ACC112 (cell line): ENCODE measurements around the gene OTOS.

Experiments
- H2AFZ ChIP-seq: fragments of 200-600 bp; sonication (generic); one replicate; pipeline ENCODE4 v1.6.0; 2017; ENCODE audit warnings: antibody characterized with exemption, low read length; ENCODE audit not compliant: unreplicated experiment
- H3K27ac ChIP-seq: fragments of 200-600 bp; sonication (generic); 2 replicates; pipeline ENCODE4 v1.5.1; 2014; ENCODE audit warnings: low read depth, mild to moderate bottlenecking, antibody characterized with exemption, low read length, moderate library complexity
- H3K27me3 ChIP-seq: fragments of 200-600 bp; sonication (generic); 2 replicates; pipeline ENCODE4 v1.6.1; 2014; ENCODE audit warnings: mild to moderate bottlenecking, antibody characterized with exemption, low read length, moderate library complexity, mixed read lengths; ENCODE audit not compliant: insufficient read depth
- H3K36me3 ChIP-seq: fragments of 200-600 bp; sonication (generic); 2 replicates; pipeline ENCODE4 v1.6.1; 2016; ENCODE audit warnings: mild to moderate bottlenecking, antibody characterized with exemption, low read length, moderate library complexity, mixed read lengths; ENCODE audit not compliant: insufficient read depth
- H3K4me1 ChIP-seq: fragments of 200-600 bp; sonication (generic); one replicate; pipeline ENCODE4 v1.6.1; 2016; ENCODE audit warnings: low read length, mixed read lengths; ENCODE audit not compliant: insufficient read depth, unreplicated experiment, control insufficient read depth
- H3K4me3 ChIP-seq: fragments of 200-600 bp; sonication (generic); 2 replicates; pipeline ENCODE4 v1.5.1; 2014; ENCODE audit warnings: mild to moderate bottlenecking, low read depth, low read length
- H3K79me2 ChIP-seq: fragments of 200-600 bp; sonication (generic); one replicate; pipeline ENCODE4 v1.6.0; 2016; ENCODE audit warnings: low read length; ENCODE audit not compliant: control insufficient read depth, unreplicated experiment, insufficient read depth

Gene OTOS

DNA sequence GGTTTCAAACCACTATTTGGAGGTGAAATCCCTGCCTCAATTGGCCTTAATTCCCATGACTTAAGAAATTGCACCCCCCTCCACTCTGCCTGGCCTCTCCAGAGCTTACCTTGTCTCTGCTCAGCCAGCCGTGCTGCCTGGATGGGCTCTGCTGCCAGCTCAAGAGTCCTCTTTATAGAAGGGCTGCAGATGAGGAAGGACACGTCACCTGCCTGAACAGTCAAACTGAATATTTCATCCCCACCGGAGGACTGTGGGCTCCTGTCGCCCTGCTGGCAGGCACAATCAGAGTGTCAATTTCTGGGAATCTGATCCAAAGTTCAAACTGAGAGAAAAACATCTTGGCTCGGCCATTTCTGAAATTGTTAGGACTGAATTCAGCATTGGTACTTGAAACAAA lies at the start of gene OTOS:
Gene OTOS (minus strand): TSS at position 148 of the 400 bp plus-strand sequence. CDS start 332 bp downstream, outside the sequence.
- Histone ChIP-seq H3K4me1 (peaks cover 7% of the 10 kb centered on the region), H3K36me3 (no peaks in the 10 kb centered on the region), H3K27ac (no peak within 1 kb of the TSS), H3K27me3 (peaks cover 7% of the 10 kb centered on the region; the same call in 1 of the 2 replicates), H3K4me3 (no peak within 1 kb of the TSS), H2AFZ (no peak within 1 kb of the TSS), H3K79me2 (peaks cover 4% of the 10 kb centered on the region)

DNA sequence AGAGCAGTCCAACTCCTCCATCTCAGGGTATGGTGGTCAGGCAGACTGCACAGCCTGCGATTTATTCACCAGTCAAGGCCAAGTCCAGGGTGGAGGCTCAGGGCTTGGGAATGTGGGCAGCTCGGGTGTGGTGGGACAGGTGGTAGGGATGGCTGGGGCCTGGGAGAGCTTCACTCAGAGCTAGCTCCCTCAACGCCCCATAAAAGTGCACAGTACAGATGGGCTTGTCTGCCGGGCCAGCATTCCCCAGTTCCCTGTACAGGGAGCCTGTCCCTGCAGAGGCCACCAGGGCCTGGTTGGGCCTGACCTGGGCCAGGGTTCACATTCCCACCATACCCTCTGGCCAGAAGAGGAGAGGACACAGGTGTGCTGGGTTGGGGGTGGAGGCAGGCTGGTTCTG lies 49.2 kb upstream of the OTOS start:
- Histone ChIP-seq H3K79me2 (no peaks in the 10 kb centered on the region), H3K4me3 (no peak overlapping the region), H3K36me3 (no peaks in the 10 kb centered on the region), H2AFZ (no peak overlapping the region), H3K27me3 (peaks cover 89% of the 10 kb centered on the region), H3K4me1 (no peaks in the 10 kb centered on the region), H3K27ac (no peak overlapping the region)

DNA sequence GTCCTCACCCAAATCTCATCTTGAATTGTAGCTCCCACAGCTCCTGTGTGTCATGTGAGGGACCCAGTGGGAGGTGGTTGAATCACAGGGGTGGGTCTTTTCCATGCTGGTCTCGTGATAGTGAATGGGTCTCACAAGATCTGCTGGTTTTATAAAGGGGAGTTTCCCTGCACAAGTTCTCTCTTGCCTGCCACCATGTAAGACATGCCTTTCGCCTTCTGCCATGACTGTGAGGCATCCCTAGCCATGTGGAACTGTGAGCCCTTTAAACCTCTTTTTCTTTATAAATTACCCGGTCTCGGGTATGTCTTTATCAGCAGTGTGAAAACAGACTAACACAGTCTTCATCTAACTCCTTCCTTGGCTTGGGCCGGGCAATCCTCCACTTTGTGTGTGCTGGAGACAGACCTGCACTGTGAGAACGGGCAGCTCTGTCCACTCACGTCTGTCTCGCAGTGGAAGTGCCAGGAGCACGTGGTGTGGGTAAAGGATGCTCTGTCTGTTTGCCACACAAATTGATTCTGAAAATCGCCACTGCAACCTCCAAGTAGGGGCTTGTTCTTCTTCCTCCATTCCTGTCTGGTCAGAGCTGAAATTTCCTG lies 47.6 kb upstream of the OTOS start:
- no peak overlapping the region for H3K4me3 ChIP-seq
- no peaks in the 10 kb centered on the region for H3K79me2 ChIP-seq
- no peak overlapping the region for H2AFZ ChIP-seq
- no peak overlapping the region for H3K27ac ChIP-seq
- no peaks in the 10 kb centered on the region for H3K36me3 ChIP-seq
- peaks cover 90% of the 10 kb centered on the region for H3K27me3 ChIP-seq
- H3K4me1 ChIP-seq = no peaks in the 10 kb centered on the region

DNA sequence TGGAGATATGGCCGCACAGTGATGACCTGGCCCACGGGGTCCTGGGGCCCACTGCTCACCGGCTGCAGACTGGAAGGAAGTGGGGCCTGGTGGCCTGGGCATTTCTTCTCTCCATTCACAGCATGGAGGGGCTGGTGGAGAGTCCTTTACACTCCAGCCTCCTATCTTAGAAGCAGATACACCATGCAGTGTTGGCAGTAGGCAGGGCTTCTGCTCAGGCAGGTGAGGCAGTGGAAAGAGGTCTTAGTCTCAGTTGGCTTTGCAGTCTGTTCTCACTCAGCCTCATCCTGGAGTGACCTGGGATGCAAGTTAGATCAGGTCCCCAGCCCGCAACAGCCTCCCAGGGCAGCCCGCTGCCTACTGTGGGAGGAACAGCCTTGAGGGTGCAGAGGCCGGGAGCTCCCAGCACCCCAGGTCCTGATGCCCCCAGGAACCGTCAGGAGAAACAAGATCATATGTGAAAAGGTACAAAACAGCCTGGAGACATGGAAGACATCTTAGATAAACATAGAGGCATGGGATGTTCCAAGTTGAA lies 45.8 kb upstream of the OTOS start:
- H3K27me3 ChIP-seq = peaks cover 93% of the 10 kb centered on the region
- H3K36me3 ChIP-seq = no peaks in the 10 kb centered on the region
- H3K4me1 ChIP-seq = no peaks in the 10 kb centered on the region
- no peak overlapping the region for H3K4me3 ChIP-seq
- no peak overlapping the region for H3K27ac ChIP-seq
- H3K79me2 ChIP-seq = no peaks in the 10 kb centered on the region
- H2AFZ ChIP-seq = no peak overlapping the region

DNA sequence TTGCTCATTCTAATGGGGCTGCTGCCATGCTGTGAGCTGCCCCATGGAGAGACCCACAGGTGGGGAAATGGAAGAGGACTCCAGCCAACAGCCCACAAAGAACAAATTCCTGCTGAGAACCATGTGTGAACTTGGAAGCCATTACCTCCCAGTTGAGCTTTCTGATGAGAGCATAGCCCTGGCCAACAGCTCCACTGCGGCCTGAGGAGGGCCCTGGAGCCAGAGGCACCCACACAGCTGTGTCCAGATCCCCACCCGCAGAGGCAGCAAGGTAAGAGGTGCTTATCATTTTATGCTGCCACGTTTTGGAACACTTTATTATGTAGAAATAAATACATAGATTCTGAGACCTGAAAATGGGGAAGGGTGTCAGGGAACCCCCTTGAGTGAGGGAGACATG lies 44.2 kb upstream of the OTOS start:
- Histone ChIP-seq H2AFZ (no peak overlapping the region), H3K27ac (no peak overlapping the region), H3K27me3 (peaks cover 94% of the 10 kb centered on the region), H3K4me1 (no peaks in the 10 kb centered on the region), H3K36me3 (no peaks in the 10 kb centered on the region), H3K79me2 (no peaks in the 10 kb centered on the region), H3K4me3 (no peak overlapping the region)

DNA sequence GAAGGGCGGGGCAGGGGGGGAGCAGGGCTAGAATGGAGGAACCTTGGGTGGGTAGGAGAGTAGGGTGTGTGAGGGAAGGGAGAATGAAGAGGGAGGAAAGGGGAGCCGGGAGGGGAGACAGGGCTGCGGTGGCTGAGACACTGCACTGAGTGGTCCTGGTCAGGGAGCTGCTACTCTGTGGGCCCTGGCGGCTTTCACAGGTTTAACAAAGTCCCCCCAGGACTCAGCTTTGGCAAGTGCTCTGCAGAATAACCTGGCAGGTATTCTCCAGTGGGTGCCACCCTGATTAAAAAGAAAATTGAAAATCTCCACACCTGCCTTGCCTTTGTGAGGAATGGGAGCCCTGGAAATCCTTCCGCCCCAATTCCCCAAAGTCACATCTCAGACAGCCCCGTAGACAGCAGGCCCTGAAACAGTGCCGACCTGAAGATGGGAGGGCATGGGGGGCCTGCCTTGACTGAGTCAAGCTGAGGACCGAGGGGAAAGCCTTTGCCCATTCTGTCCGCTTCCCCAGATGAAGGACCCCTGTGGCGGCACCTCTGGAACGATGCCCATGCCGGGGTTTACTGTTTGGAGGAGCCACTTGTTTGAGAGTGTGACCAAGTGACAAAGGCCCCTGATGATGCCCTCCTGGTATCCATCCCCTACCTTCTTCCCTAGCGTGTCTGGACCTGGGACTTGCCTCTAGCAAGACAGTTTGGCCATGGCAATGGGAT lies 43.6 kb upstream of the OTOS start:
- Histone ChIP-seq H3K4me1 (no peaks in the 10 kb centered on the region), H3K36me3 (no peaks in the 10 kb centered on the region), H3K79me2 (no peaks in the 10 kb centered on the region), H3K4me3 (no peak overlapping the region), H3K27ac (no peak overlapping the region), H2AFZ (no peak overlapping the region), H3K27me3 (peaks cover 94% of the 10 kb centered on the region)

DNA sequence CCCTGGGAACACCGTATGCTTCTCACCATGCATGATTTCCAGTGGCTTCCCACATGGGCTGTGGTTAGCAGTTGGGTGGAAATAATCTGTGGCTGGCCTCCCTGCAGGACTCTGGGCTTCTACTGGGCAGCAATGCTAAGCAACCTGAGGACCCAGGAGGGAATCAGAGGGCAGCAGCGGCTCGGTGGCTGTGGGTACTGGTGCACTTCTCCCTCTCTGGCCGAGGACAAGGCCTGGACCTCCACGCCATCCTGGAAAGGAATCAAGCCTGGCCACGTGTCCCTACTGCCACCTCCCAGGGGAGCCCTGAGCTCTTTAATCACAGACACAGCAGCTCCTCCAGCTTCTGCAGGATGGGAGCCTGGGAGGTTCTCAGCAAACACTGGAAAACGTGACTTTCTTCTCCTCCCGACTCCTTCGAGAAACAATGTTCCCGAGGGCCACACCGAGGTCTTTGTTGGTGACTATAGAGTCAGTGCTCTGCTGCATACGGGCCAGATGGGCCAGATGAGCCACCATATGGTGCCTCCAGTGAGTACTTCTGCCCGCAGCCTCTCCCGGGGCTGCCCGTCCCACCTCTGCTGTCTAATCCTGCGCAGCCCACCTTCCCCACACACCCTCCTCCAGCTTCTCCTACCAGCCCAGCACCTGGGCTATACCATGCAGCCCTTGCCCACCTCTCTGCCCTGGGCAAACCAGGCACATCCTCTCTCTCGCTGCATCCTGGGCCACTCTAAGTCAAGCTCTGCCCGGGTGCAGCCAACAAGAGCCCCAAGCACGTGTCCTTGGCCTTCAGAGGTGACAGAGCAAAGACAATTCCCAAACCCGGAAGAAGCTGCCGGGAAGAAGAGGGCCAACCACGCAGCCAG lies 42.8 kb upstream of the OTOS start:
- Histone ChIP-seq H3K4me1 (no peaks in the 10 kb centered on the region), H3K27ac (no peak overlapping the region), H3K79me2 (no peaks in the 10 kb centered on the region), H2AFZ (no peak overlapping the region), H3K27me3 (peaks cover 94% of the 10 kb centered on the region), H3K4me3 (no peak overlapping the region), H3K36me3 (no peaks in the 10 kb centered on the region)

DNA sequence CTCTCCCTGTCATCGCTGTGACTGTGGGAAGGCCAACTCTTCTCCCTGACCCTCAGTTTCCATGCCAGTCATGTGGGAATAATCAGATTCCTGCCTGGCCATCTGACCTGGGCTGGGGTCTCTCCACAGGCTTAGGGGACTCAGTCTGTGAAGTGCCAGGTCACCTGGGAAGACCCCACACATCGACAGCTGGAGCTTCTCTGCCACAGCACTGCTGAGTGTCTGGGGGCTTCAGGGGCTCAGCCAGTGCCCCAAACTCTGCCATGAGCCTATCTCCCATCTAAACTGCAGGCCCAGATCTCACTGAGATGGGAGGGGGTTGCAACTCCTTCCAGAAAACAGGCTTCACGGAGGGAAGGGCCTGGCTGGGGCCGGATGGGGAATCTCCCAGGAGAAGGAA lies 42.0 kb upstream of the OTOS start:
- no peak overlapping the region for H3K27ac ChIP-seq
- H3K4me1 ChIP-seq = no peaks in the 10 kb centered on the region
- peaks cover 95% of the 10 kb centered on the region for H3K27me3 ChIP-seq
- no peaks in the 10 kb centered on the region for H3K79me2 ChIP-seq
- H3K4me3 ChIP-seq = no peak overlapping the region
- H3K36me3 ChIP-seq = no peaks in the 10 kb centered on the region
- H2AFZ ChIP-seq = no peak overlapping the region

DNA sequence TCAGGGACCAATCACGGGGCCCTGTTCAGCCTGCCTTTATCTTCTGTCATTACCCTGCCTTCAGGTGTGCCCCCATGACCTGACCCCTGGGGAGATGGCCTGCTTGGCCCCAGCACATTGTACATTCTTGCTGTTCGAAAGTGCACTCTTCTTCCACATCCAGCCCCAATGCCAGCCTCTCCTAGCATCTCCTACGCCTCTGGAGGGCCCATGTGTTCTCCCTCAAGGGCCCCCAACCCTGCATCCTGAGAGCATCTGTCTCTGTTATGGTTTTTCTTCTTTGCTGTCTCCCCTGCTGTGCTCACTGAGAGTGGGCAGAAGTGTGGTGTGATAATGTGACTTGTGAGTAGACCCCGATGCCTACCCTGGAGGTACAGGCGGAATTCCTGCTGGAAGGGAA lies 41.5 kb upstream of the OTOS start:
- Histone ChIP-seq H3K4me3 (no peak overlapping the region), H3K27me3 (peaks cover 95% of the 10 kb centered on the region), H3K4me1 (no peaks in the 10 kb centered on the region), H2AFZ (no peak overlapping the region), H3K79me2 (no peaks in the 10 kb centered on the region), H3K27ac (no peak overlapping the region), H3K36me3 (no peaks in the 10 kb centered on the region)

DNA sequence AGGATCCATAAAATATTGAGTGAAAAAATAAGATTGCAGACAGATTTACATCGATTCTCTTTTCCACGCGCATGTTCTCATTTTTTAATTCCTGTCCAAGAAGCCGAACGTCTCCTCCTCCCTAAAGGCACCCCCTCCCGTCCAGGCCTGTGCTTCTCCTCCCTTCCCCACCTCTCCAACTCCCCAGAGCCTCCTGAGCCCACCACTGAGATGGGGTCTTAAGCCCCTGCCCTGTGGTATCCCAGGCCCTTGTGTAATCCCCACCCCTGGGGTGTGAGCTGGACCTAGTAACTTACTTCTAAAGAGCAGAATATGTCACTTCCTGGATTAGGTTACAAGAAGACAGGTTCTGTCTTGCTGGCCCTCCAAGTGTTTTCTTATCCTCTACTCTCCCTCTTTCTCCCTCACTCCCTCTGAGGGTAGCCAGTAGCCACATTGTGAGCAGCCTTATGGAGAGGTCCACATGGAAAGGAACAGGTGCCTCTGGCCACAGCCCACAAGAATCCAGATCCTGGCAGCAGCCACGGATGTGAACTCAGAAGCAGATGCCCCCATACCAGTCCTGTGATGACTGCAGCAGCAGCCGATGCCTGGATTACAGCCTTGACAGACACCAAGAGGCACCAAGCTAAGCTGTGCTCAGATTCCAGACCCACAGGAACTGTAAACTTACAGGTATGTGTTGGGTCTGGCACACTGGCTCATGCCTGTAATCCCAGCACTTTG lies 39.6 kb upstream of the OTOS start:
- no peak overlapping the region for H3K27ac ChIP-seq
- peaks cover 98% of the 10 kb centered on the region for H3K27me3 ChIP-seq
- no peak overlapping the region for H2AFZ ChIP-seq

More for the DNA sequence above, 39.6 kb upstream of the OTOS start:
- H3K4me3 ChIP-seq = no peak overlapping the region
- H3K79me2 ChIP-seq = no peaks in the 10 kb centered on the region
- H3K4me1 ChIP-seq = no peaks in the 10 kb centered on the region
- no peaks in the 10 kb centered on the region for H3K36me3 ChIP-seq
